Inflammatory macrophage treated with lipopolysaccharide for 4 hours (primary cell): ENCODE data around the gene CMTM7.
A peak's percentile ranks its signal among the peaks of the same experiment; 100 is the strongest.

ENCODE experiments used
- DNase-seq: peaks from one replicate; pipeline ENCODE4 v3.0.0-alpha.2; 2020

CMTM7 gene

DNA sequence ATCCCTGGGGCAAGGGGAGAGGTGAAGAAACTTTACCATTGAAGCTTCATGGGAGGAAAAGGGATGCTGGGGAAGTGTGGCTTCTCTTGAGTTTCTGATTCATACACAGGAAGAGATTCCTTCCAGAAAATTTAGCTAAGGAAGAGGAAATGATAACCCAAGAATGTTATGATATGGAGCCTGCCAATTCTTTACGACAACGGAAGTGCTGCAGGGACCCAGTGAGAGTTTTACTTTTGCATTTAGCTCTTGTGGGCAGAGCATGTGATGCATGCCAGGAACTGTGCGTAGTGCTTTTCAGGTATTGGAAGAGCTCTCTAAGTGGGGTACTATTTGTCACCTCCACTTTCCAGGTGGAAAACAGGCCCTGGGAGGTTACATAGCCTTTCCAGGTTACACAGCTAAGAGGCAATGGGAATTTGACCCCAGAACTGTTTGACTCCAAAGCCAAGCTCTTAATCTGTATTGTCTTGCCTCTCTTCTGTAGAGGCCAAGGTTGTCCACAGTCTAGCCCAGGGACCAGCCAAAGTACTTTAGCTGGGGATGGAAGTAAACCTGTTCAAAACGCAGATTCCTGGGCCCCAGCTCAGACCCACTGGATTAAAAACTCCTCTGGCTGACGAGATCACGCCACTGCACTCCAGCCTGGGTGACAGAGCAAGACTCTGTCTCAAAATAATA is 23.0 kb downstream of the CMTM7 start:
- peak; percentile 79 for DNase-seq

DNA sequence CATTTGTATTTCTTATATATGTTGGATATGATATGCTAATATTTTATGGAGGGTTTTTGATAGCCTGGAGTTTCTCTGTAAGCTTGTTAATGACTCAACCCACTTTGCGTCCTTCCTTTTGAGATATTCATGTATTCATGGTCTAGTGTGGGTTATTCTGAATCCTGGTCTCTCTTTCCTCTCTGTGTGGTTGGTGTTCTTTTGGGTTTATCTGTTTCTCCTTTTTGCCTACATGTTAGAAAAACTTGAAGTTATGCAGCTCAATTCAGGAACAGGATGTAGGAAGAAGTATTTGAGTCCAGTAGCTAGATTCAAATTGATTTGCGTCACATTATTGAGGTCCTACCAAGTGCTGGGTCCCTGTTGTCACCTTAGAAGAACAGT is 28.1 kb downstream of the CMTM7 start:
- peak; percentile 62 for DNase-seq

DNA sequence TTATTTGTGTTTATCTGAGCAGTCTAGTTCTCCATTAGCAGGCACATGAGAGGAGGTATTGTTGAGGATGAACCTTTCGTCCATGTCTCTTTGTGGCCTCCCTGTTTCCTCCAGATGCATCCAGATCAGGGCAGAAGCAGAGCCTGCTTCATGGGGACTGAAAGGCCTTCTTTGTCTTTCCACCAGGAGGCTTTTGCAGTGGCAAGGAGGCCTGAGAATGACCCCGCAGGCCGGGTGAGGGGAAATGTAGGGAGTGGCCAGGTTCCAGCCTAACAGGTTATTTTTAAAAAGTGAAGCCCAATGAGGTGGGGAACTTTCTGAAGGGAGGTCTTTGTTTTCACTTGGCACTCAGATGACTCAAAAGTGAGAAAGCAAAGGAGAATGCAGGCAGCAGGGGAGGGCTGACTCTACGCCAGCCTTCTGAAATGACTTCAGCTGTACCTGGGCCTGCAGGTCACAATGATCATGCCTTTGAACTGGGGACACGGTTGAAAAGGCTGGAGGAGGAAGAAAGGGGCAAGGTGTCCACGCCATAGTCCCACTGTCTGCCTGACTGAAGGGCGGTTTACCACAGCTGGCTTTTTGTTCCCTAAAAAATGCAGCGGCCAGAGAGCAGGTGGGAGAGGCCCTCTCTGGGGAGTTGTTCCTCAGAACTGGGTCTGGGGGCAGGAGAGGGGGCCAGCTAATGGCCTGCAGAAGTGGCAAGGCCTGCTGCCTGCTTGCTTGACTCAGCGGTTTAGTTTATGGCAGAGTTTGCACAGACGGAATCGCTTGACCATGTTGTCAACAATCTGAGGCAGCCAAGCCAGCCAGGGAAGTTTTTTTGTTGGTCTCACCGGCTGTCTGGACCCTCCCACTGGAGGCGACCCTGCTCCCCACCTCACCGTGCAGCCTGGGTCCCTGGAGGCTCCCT is 28.7 kb downstream of the CMTM7 start:
- no peak for DNase-seq

DNA sequence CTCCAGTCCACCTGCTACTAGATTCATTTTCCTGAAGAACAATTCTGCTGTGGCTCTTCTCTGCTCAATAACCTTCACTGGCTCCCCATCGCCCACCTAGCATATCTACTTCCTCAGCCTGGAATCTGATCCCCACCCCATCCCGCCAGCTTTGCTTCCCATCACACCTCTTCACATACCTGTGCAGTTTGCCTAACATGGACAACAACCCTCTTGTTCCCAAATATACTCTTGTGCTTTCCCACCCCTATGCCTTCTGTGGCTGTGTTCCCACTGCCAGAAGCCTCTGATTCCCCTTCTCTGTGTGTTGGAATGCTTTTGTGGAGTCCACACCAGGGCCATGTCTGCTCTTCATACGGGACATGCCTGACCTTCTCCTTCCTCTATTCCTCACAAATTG is 29.5 kb downstream of the CMTM7 start:
- DNase-seq, result no peak

DNA sequence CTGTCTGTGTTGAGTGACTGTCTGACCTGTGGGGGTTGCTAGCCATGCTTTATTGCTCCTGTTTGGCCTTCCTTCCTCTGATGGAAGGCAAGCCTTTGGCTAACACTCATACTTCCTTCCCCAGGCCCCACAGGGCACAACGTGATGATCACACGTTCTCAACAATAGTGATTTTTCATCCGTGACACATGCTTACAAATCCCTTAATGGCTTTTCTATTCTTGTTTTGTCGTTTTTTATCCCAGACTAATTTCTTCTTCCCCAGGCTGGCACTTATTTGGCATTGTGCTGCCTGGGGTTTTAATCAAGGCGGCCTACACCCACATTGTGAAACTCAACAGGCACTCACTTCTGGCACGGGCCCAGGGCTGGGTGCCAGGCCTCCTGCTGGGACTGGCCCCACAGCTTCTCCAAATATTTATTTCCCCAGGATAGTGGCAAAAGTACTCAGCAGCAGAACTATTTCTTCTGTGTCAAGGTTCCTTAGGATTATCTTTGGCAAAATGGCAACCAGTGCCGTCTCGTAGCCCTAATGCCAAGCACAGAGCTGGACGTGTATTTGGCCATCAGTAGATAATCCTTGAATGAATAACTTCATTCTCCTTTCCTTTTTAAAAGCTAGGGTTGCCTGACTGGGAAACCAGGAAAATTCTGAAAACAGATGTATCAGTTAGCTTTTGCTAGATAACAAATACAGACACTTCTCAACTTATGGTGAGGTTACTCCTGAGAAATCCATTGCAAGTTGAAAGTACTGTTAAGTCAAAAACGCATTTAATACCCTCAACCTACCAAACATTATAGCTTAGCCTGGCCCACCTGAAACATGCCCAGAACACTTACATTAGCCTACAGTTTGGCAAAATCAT is 30.6 kb downstream of the CMTM7 start:
- DNase-seq, result peak; percentile 74

DNA sequence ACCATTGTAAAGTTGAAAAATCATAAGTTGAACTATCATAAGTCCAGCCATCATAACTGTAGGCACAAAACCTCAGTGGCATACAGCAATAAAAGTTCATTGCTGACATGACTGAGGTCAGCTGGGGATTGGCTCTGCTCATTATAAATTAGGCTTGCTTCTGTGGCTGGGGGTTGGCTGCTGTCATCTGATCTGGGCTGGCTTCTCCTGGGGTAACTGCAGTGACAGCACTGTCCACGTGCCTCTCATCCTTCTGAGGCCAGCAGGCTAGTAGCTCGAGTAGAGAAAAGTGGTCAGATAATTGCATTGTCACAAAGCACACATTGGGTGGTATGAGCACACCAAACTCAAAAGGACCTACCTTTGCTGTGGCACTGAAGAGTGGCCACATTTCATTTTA is 31.3 kb downstream of the CMTM7 start:
- peak; percentile 36 for DNase-seq

DNA sequence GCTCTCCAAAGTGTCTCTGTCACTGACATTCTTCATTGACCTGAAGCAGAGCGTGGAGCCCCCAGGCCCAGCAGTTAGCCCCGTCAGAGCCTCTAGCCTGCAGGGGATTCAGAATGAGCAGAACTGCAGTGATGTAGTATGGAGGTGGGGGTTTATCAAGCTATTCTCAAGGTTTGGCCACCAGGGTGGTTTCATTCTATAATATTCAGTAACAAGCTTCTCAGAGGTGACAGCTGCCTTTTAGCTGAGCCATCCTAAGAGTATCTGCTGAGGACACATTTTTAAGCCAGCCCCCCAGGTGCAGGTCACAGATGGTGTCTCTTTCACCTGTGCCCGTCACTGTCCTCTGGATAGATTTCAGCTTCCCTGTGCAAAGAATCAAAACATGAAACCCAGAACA is 31.9 kb downstream of the CMTM7 start:
- no peak for DNase-seq

DNA sequence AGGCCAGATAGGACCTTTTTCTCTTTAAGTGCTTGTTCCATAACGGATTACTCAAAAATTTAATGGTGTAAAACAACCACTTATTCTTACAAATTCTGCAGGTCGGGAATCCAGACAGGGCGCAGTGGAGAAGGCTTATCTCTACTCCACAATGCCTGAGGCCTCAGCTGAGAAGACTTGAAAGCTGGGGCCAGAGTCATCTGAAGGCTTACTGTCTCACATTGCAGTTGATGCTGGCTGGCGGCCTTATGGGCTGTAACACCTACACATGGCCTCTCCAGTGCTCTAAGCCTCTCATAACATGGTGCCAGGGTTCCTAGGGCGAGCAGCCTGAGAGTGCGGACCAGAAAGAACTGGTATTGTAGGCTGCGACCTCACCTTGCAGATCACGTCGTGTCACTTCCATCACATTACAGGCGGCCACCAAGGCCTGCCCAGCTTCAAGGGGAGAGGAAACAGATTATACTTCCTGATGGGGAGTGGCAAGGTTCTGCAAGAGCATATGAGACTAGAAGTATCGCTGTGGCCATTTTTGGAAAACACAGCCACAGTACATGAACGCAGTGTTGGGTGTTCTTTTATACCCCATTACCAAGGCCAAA is 32.4 kb downstream of the CMTM7 start:
- DNase-seq, result peak; percentile 35

DNA sequence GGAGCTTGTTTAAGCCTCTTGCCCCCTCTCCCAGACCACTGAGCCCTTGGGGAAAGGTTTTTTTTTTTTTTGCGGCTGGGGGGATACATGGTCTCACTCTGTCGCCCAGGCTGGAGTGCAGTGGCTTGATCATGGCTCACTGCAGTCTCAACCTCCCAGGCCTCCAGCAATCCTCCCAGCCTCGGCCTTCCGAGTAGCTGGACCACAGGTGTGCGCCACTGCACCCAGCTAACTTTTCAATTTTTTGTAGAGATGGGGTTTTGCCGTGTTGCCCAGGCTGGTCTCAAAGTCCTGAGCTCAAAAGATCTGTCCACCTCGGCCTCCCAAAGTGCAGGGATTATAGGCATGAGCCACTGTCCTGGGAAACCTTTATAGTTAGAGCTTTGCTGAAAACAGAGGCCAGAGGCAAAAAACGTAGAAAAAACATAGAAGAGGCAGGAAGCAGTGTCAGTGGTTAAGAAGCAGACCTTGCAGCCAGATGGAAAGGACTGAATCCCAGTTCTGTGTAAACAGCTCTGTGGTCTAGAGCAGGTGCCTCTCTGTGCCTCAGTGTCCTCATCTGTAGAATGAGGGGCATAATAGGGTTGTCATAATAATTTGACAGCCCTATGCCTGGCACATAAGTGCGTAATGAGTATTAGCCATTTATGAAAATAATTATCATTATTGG is 33.1 kb downstream of the CMTM7 start:
- DNase-seq, result no peak

DNA sequence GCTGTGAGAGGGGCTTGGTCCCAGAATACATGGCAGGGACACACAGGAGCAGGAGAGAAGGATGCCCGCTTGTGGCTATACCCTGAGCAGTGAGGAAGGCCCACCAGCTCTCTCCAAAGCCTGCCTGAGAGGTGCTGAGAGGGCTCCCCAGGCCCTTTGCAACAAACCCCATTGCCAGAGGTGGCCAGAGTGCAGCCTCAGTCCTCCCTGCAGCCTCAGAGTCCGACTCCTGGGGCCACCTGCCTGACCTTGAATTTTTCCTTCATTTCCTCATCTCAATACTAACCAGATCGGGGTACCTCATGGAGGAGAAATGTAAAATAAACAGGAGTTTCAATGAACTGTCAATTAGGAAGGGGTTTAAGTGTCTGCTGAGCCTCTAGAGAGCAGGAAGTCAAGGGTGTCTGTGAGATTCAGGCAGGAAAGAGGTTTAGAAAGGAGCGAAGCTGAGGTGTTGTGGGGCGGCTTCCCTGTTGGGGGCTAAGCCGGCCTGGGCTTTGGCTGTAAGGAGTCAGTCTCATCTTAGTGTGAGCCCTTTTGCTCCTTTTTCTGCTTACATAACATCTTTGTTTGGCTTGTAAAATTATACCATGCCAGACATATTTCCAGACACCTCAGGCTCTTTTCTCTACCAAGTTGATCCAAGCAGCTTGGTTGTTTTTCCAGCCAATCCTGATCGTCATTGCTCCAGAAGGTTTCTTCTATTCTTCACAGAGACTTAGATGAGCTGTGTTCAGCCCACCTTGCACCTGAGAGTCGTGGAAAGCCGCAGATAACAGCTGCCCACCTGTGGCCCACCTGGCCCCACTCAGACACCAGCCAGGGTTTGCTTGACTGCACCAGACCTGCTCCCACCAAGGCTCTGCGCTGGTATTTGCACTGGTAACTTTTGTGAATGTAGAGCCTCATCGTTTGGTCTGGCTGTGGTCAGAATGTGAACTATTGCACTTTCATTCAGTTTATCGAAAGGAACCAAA is 36.7 kb downstream of the CMTM7 start:
- DNase-seq, result no peak

DNA sequence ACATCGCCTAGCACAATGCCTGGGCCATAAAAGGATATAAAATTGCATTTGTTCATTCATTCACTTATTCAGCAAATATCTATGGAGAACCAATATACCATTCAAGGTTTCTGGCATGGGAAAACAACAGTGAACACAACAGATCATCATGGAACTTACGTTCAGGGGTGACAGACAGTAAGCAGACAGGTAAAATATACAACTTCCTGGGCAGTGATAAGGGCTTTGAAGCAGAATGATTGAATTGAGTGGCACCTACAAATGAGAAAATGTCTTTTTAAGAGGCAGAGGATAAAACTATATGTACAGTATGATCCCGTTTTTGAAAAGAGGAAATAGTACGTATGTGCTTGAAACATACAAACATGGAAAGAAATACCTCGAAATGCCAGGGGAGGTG is 39.2 kb downstream of the CMTM7 start:
- peak; percentile 10 for DNase-seq

DNA sequence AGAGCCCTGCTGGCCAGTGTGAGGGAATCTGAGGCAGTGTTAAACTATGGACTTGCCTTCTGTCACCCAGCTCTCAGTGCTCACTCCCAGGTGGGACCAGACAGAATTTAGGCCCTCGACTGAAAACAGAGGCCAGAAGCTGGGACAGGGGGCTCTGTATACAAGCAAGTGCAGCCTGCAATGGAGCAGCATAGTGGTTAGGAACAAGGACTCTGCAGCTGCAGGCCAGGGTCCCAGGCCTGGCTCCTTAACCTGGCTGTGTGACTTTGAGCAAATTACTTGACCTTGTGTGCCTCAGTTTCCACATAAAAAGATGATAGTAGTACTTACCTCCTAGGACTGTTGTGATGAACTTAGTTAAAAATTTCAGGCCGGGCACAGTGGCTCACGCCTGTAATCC is 39.8 kb downstream of the CMTM7 start:
- DNase-seq, result no peak

DNA sequence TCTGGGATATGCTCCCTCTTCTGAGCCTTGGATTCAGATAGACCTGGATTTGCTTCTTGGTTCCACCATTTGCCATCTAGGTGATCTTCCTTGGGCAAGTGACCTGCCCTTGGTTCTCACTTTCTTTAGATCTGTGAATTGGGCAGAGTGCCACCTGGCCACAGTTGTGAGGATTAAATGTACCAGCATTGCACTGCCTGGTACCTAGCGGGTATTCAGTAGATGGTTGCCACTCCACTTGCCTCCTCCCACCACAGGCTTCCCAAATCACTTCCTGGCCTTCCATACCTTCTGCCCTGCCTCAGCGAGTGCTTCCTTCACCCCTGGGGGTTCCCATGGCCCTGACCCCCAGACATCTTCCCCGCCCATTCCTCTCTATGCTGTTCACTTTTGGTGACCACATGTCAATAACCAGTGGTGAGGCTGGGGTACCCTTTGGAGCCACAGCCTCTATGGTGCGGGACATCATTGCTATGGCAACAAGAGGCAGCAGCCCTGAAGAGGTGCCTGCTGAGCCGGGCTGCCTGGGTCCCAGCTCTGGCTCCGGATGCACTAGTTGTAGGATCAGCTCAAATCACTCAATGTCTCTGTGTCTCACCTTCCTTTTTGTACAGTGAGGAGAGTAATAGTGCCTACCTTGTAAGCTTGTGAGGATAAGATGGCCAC is 40.5 kb downstream of the CMTM7 start:
- no peak for DNase-seq

DNA sequence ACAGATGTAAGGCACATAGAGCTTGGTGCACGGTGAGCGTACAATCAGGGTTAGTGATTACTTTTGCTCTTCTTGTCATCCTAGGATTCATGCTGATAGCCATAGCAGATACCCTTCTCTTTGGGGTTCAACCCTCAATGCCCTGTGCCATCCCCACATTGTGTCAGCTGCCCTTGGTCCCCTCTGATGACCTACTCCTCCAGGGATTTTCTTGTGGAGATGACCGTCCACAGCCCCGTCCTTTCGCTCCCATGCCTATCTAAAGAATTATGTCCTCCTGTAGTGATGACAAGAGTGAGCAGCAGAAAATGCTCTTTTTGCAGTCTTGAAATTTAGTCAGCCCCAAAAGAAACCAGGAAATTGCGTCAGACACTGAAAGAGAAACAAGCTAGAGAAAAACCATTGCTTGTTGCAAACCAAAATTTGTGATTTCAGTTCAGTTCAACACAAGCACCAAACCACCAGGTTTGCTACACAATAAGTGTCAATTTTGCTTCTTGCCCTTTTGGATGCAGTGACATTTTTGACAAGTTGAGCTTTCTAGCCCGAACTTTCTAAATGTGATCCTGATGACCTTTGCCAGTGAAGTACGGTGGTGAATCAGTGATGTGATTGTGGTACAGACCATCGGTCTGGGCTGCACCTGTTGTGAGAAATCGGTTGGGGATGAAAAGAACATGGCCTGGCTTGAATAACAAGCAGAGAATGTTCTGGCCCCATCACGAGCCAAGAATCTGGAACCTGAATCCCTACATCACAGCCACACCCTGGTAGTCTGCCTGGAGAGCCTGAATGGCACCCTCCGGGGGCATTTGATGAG is 41.3 kb downstream of the CMTM7 start:
- peak; percentile 83 for DNase-seq

DNA sequence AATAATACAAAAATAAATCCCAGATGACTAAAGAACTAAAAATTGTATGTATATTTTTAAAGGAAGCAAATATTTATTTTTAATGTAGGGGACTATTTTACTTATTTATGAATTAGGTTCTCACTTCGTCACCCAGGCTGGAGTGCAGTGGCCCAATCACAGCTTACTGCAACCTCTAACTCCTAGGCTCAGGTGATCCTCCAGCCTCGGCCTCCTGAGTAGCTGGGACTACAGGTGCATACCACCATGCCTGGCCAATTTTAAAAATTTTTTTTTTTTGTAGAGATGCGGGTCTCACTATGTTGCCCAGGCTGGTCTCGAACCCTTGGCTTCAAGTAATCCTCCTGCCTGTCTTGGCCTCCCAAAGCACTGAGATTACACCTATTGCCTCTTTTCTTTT is 42.6 kb downstream of the CMTM7 start:
- no peak for DNase-seq

DNA sequence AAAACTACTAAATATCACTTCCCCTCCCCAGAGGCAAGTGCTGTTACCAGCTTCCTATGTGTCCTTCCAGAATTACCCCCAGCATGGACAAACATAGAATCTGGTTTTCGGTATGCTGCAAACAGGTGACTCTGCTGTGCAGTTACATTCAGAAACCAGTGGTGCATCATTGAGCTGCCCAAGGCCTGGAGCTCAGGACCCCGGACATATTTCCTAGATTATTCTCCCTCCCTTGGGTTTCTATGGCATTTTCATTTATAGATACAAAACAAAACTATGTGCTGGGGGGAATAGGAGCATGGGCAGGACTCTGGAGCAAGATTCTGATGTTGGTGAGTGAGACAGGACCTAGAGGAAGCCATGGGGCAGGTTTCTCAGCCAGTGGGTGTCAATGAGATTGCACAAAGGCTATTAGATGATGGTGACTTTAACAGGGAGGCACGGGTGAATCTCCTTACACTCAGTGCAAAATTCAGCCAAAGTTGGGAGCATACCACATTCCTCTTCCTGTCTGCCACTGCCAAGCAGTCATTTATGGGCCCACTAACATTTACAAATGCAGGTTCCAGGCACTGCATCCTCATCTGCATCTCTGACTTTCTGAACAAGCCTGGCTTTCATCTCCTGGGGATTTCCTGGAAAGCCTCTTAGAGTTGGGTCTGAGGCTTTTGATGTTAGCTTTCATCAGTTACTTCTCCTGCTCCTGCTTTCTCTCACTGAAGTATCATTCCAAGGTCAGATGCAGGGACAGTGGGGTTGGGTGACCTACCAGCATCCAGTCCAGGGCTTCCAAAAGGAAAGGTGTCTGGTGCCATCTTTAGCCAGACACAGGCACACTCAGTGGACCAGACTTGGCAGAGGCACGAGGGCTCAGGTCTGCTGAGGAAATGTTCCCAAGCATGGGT is 44.5 kb downstream of the CMTM7 start:
- peak; percentile 10 for DNase-seq

DNA sequence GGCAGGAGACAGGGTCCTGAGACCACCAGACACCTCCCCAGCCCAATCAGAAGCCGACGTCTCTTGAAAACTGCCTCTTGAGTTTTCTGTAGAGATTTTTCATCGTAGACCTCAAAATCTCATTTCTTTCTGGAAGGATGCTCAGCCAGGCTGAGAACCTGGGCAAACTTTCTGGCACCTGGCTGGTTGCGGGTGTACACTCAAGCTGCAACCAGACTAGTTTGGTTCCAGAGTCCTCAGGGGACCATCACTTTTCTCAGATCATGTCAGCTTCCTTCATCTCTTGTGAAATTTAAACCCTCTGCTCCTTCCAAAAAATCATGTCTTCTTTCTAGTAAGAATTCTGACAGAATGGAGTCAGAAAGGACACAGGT is 45.1 kb downstream of the CMTM7 start:
- DNase-seq, result no peak

DNA sequence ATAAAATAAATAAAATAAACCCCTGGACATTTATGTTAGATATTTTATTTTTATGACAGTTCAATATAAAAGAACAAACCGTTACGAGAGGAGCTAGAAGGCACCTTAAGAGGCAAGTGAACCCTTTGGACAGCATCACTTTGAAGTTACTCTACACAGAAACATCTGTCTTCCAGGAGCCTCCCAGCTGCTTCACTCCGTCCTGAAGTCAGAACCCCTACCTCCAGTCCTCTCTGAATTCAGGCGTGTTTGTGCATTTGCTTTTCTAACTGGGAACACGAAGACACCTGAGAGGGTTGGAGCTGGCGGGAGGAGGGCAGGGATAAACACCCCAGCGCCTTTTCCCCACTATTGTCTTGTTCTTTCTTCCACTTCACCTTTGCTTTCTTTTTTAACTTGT is 46.2 kb downstream of the CMTM7 start:
- no peak for DNase-seq
